Measurements from ENCODE around the gene PTPRH.
A peak's percentile ranks its signal among the peaks of the same experiment; 100 is the strongest.
"Not testable (repeated sequence)": the region's sequence is repeated elsewhere in the genome, so short reads cannot be mapped to it uniquely, and the experiment has no call there.

The PTPRH gene

GRCh38 chr19:55158423-55158822 lies 50.9 kb downstream of the PTPRH start:
- no peak for DNase-seq (ENCODE audit: low spot score)

DNA sequence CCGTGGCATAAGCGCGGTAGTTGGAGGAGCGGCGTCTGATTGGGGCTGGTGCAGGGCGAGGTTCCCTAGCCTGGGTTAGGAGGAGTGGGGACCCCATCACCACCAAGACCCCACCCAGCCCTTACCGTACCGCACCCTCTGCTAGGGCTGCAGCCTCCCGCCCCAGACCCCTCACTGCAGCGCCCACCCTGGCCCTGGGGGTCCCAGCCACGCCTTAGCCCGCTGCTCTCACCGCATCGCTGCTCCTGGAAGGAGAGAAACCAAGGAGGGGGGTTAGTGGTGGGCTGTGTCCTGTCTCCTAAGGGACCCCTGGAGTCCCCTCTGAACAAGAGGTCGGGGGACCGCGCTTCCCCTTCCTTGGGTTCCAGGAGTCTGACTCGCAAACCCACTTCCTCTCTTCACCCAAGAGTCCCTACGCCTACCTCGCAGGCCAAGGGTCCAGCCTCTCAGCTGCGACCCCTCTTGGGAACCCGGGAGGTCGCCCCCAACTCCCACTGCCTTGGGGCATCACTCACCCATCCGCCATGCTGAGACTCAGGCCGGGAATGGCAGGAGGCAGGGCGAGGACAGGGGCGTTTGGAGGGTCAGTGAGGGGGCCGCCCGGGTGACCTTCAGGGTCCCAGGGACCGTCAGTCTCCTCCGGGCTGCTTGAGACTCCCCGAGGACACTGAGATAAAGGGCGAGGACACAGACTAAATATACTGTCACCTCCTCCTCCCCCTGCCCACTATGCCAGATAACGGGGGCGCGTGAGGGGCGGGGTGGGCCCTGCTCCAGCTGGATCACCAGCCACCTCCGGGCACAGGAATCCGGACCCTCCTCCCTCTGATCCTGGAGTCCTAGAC lies 52.0 kb downstream of the PTPRH start, which contains the start of gene TNNI3:
TSS of gene TNNI3 (minus strand) at position 669 of the 845 bp plus-strand sequence. CDS start at position 526, 143 bp downstream.
- DNase-seq (ENCODE audit: low spot score), result no peak

- peak; percentile 48 for DNase-seq (ENCODE audit: low spot score)
Measured at GRCh38 chr19:55156202-55157063, 52.9 kb downstream of the PTPRH start.

DNA sequence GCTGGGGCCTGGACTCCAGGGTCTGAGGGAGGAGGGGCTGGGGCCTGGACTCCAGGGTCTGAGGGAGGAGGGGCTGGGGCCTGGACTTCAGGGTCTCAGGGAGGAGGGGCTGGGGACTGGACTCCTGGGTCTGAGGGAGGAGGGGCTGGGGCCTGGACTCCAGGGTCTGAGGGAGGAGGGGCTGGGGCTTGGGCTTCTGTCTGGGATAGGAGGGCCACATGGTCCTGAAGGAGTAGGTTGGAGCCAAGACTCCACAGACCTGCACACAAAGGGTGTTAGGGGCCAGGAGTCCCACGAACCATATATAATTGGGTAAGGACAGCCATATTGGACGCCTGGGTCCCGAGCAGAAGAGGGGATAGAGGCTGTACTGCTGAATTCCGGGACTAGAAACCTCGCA lies 53.5 kb downstream of the PTPRH start:
- not testable (repeated sequence) for DNase-seq (ENCODE audit: low spot score)

GRCh38 chr19:55153652-55154264 lies 55.5 kb downstream of the PTPRH start:
- no peak for DNase-seq (ENCODE audit: low spot score)

DNA sequence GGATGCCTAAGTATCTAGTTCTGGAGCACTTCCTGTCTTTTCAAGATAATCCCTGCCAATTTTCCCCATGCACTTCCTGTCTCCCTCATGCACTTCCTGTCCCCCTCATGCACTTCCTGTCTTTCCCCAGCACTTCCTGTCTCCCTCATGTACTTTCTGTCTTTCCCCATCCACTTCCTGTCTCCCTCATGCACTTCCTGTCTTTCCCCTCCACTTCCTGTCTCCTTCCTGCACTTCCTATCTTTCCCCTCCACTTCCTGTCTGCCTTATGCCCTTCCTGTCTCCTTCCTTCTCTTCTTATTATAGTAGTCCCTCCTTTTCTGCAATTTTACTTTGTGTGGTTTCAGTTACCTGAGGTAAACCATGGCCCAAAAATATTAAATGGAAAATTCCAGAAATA lies 57.3 kb downstream of the PTPRH start:
- DNase-seq (ENCODE audit: low spot score), result peak; percentile 32

GRCh38 chr19:55149078-55150003 lies 60.0 kb downstream of the PTPRH start, which contains the start of gene TNNT1:
Gene TNNT1, minus strand, starts transcription at chr19:55149206. Its CDS starts 2,049 bp downstream, at chr19:55147157.
- no peak for DNase-seq (ENCODE audit: low spot score)

DNA sequence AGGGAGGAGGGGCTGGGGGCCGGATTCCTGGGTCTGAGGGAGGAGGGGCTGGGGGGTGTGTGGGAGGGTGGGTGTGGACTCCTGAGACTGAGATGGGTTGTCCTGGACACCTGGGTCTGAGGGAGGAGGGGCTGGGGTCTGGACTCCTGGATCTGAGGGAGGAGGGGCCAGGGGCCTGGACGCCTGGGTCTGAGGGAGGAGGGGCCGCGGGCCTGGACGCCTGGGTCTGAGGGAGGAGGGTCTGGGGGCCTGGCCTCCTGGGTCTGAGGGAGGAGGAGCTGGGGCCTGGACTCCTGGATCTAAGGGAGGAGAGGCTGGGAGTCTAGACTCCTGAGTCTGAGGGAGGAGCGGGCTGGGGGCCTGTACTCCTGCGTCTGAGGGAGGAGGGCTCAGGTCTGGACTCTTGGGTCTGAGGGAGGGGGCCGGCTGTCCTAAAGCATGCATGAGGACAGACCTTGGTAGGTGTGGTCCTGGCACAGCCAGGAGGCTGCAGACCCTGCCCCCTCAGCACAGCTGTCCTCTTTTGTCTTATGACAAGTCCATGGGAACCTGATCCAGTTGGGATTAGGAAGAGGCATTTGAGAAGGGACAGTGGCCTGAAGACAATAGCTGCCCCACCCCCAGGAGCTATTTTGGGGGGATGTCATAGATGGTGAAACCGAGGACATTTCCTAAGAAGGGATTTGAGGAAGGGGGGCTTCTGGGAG lies 61.6 kb downstream of the PTPRH start:
- DNase-seq (ENCODE audit: low spot score), result no peak

DNA sequence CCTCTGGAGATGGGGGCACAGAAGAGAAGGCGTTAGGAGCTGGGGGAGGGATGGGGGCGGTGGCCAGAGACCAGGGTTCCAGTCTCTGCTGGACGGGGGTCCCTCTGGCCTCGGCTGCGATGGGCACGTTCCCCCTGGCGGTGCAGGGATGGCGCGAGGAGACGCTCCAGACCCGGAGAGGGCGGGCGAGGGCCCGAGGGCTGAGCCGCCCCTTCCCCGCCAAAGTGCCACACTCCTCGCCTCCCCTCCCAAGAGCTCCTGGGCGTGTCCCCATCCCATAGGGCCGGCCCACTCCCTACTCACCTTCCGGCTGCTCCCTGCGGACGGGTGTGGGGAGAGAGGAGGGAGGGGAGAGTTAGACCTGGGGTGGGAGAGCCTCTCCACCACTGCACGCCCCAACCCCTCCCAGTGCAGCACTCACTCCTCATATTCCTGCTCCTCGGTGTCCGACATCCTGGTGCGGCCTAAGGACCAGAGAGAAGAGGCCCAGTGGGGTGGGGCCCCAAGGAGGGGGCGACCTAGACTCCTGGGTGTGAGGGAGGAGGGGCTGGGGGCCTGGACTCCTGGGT lies 62.5 kb downstream of the PTPRH start:
- DNase-seq (ENCODE audit: low spot score), result peak; percentile 17

- DNase-seq (ENCODE audit: low spot score), result peak; percentile 32
Measured at GRCh38 chr19:55146078-55146704, 63.1 kb downstream of the PTPRH start.

DNA sequence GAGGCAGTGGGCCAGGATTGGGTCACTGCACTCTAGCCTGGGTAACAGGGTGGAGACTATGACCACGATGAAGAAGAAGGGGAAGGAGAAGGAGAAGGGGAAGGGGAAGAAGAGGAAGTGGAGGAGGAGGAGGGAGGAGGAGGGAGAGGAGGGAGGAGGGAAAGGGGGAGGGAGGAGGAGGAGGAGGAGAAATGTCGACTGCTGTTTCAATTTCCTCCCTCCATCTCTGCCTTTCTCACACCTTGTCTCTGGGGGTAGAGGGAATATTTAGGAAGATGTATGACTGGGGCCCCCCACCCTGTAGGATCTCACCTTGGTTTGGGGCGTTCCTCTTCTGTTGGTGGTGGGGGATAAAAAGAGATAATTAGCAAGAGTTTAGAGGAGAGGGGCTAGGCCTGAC lies 64.1 kb downstream of the PTPRH start:
- DNase-seq (ENCODE audit: low spot score), result no peak

GRCh38 chr19:55141696-55142095 lies 67.6 kb downstream of the PTPRH start:
- no peak for DNase-seq (ENCODE audit: low spot score)

- DNase-seq (ENCODE audit: low spot score), result no peak
Measured at GRCh38 chr19:55137915-55138314, 71.4 kb downstream of the PTPRH start.

DNA sequence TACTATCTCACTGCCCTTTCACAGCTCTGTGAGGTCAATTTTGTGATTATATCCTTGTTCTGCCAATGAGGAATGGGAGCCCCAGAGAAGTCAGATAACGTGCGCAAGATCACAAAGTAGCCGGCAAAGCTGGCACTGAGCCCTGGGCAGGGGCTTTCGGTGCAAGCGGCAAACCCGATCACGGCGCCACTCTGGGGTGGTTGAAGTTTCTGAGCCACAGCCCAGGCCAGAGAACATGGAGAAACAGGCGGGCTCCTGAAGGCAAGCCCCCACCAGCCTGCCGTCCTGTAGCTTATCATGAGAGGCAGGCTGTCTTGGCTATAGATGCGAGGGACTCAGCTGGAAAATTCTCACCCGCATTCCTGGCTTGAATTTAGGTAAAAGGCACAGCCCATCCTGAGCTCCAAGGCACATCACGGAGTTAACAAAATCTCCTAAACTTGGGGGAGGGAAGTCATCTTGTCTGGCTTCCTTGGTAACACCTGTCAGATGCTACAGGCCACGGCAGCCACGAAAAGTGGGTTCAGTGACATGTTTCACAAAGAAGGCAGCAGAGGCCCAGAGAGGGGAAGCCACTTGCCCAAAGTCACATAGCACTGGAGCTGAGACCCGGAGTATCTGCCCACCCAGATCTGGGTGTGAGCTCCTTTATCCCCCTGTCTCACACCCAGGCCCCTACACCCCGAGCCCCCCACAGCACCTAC lies 72.8 kb downstream of the PTPRH start:
- no peak for DNase-seq (ENCODE audit: low spot score)

DNA sequence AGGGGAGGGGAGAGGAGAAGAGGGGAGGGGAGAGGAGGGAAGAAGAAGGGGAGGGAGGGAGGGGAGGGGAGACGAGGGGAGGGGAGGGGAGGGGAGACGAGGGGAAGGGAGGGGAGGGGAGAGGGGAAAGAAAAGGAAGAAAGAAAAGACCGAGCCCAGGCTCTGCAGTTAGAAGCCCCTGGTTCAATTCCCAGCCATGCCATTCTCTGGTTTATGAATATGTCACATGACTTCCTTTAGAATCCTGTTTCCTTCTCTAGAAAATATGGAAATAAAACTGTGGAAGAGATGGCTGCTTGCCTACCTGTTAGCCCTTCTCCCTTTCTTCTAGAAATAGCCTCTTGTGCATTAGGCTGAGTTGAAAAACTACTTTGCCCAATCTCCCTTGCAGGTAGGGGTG lies 74.6 kb downstream of the PTPRH start:
- DNase-seq (ENCODE audit: low spot score), result no peak

DNA sequence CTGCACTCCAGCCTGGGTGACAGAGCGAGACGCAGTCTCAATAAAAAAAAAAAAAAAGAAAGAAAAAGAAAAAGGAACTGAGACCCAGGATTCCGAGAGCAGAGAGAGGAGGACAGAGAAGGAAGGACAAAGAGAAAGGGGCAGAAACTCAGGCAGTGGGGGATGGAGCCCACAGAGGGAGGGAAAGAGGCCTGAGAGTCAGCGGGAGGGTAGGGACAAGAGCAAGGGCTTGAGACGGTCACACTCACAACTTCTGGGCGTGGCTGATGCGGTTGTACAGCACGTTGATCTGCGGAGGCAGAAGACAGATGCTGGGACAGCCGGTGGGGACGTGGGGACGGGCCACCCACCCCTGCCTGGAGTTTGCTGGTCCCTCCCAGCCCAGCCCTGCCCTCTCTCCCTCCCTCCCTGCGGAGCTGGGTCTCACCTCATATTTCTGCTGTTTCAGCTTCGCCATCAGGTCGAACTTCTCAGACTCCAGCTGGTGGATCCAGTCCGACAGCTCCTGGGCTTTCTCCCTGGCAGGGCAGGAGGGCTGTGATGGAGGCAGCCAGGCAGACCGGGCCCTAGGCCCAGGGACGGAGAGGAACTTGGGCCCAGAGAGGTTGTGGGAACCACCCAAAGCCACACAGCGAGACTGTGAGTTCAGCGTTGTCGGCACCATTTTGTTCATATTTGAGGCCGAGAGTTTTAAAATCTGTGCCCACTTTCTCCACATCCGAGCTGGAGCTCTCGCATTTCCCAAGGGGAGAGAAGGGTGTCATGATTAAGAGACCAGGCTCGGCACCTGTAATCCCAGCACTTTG lies 75.5 kb downstream of the PTPRH start:
- DNase-seq (ENCODE audit: low spot score), result no peak

DNA sequence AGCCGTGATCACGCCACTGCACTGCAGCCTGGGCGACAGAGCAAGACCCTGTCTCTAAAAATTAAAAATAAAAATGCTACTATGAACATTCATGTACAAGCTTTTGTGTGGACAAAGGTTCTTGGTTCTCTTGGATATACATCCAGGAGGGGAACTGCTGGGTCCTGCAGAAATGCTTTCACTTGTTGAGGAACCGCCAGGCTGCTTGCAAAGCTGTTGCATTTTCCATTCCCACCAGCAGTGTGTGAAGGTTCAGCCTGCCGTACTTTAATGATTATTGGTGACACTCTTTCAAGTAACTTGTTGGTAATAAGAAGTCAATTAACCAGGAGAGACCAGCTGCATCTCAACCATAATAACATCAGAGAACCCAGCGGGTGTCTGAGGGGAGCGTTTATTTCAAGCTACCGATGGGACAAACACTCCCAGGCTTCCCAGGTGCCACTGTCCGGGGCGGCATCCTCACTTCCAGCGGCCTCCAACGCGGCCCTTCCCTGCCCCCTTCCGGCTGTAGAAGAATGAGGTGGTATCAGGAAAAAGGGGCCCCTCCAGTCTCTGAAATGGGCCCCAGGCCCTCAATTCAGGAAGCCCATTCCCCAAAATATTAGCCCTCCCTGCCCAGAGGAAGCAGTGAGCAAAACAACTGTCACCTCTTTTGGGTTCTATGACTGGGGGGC lies 76.7 kb downstream of the PTPRH start:
- DNase-seq (ENCODE audit: low spot score), result no peak

- DNase-seq (ENCODE audit: low spot score), result no peak
Measured at GRCh38 chr19:55131421-55131820, 77.9 kb downstream of the PTPRH start.
